Heart left ventricle (tissue), 13 donors: ENCODE data around the gene SERTM2.

Experiments used
- POLR2A ChIP-seq, 2 donors: fragments of 450-650 bp; IDR thresholded peaks; one replicate each; pipeline ENCODE4 v1.6.1; 2017; ENCODE audit warnings: antibody characterized with exemption in 2 of 2, mild to moderate bottlenecking in 2 of 2, moderate library complexity in 2 of 2
- TF ChIP-seq, protein P1 (sequence below), 12 donors: fragments of 200-600 bp; sonication (generic) in 4 of 12; IDR thresholded peaks; one replicate each; pipeline versions ENCODE4 v1.5.0 to v1.8.0; 2018 to 2022; ENCODE audit warnings: antibody characterized with exemption in 12 of 12, mild to moderate bottlenecking in 5 of 12
- donor health status: ischemic (EF 13 %, LVEDD 7.1; RV severe dilation, severe dysfunction).
- donor health status: DM: no; HTN: yes; CAD: no.
- donor health status: DM: no; HTN: no; CAD: no.
- donor health status: ischemic (EF 25% LVEDD 6.9; RV normal size, moderate dysfunction).
- donor health status: ischemic (EF 25% LVEDD 5.7; RV mildly dilated, moderate dysfunction).
- donor health status: ischemic (EF 35%, LVEDD 5.7; RV mildly dilated, moderate dysfunction).
- donor health status: nonischemic (EF 11% LVEDD 7.7; RV severe dilation, severe dysfunction).
- donor health status: DM: yes; HTN: yes; CAD: no.
- donor health status: PGD.
- donor health status: ischemic (EF 29% LVEDD 5.4; RV normal size, mild dysfunction).
- donor health status: nonischemic (EF 23%, LVEDD 6.1; RV moderate dilation, normal function).

DNA sequence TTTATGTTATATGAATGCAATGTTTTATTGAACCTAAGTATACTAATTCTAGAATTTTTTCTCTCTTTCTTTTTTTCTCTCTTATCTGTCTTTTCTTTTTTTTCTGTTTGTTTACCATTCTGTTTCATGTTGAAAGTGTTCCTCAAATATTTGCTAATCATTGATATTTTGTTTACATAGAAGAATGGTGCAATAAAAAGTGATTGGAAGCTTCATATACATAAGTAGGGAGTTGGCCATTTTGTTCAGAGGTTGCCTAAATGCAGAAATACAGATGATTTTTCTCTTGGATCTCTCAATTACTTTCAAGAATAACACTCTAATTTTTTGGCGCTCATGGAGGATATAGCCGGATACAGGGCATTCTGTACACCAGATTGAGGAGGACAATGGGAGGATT lies 5.7 kb upstream of the SERTM2 start:
- TF ChIP-seq, protein P1, sequence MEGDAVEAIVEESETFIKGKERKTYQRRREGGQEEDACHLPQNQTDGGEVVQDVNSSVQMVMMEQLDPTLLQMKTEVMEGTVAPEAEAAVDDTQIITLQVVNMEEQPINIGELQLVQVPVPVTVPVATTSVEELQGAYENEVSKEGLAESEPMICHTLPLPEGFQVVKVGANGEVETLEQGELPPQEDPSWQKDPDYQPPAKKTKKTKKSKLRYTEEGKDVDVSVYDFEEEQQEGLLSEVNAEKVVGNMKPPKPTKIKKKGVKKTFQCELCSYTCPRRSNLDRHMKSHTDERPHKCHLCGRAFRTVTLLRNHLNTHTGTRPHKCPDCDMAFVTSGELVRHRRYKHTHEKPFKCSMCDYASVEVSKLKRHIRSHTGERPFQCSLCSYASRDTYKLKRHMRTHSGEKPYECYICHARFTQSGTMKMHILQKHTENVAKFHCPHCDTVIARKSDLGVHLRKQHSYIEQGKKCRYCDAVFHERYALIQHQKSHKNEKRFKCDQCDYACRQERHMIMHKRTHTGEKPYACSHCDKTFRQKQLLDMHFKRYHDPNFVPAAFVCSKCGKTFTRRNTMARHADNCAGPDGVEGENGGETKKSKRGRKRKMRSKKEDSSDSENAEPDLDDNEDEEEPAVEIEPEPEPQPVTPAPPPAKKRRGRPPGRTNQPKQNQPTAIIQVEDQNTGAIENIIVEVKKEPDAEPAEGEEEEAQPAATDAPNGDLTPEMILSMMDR (IDR thresholded peaks at IDR 0.05) = no peak
- TF ChIP-seq POLR2A (IDR thresholded peaks at IDR 0.05) = no peak
